Activated CD4-positive, alpha-beta T cell treated with anti-CD3 and anti-CD28 coated beads for 1 hour (primary cell): ENCODE data around the gene RPP30.
"Not testable (repeated sequence)": the region's sequence is repeated elsewhere in the genome, so short reads cannot be mapped to it uniquely, and the experiment has no call there.

ENCODE experiments used
- DNase-seq: peaks from one replicate; pipeline ENCODE4 v3.0.0-alpha.2; 2020

The RPP30 gene

DNA sequence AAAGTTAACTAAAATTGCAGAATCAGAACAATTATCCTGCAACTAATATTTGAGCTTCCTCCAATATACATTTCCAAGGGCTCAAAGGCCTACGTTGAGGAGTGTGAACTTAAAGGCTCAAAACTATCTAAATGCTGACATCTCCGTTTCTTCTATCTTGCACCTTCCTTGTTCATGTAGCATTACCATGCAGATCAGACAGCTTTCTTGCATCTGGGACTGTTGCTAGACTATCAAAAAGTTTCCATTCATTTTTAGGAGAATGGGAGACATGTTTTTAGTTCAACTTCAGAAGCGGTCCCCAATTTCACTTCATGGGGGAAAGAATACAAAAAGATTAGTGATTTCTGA, 46.2 kb downstream of the RPP30 start:
- no peak for DNase-seq

DNA sequence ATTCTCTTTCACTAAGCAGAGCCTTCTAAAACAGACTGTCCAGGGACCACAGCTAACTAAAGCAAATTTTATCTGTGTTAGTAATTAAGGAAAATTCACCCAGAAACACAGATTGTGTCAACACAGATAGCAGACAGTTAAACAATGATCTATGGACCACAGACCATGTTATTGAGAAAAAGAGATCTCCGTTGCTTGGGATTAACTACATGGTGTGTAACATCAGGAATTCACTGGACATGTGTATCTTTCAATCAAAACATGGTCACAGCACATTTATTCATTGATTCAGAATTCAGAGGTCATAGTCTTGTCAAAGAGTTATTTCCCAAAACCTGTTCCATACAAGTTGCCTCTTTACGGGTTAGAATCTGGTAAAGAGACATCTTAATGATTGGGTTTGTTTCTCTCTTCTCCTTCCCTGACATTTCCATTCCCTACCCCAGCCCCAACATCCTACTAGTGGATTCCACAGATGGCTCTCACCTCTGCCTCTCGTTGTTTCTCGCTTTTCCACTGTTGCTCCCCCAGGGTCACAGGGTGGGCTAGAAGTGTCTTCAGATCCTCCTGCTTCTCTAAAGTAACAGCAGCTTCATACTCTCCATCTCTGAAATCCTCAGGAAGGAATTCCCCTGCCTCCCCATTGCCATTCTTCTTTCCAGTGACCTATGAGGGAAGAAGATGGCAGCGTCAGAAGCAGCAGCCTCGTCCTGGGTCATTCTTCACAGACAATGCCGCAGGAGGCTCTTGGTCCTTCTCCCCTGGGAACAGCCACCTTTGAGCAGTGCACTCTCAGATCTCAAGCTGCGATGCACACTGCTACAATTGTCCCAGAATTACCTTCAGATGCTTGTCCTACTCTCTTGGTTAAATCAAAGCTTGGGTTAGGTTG, 48.2 kb downstream of the RPP30 start:
- DNase-seq, result no peak

DNA sequence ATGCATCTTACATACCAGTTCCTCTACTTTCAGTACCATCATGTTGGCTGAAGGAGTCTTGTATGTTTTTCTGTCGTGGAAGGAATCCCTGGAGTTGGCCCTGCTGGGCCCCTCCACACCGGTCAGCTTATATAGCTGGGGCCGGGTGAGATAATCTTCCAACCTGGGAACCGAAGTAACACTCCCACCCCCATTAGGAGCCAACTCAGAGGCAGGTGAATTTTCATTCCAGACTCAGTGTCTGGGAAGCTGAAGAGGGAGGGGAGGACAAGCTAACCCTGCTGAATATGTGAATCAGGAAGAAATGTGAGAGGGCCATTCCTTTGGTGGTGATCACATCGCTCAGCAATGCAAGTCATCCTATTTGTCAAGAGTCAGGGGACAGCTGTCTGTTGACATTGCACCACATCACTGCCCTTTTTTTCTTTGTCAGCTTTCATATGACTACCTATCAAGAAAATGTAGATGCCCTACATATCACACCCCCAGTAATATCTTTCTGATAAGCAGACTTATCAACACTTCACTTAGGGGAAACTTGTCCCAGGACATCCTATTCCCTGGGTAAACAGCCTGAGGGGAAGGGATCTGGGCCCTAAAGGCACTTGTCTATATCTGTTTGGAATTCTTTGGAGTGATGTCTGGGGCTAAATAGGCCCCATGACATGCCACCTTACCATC, 49.4 kb downstream of the RPP30 start, which contains the start of gene ANKRD1:
Gene ANKRD1, minus strand, starts transcription at position 102 of the 681 bp plus-strand sequence. Its CDS starts 60 bp downstream, at position 42.
- DNase-seq, result no peak

DNA sequence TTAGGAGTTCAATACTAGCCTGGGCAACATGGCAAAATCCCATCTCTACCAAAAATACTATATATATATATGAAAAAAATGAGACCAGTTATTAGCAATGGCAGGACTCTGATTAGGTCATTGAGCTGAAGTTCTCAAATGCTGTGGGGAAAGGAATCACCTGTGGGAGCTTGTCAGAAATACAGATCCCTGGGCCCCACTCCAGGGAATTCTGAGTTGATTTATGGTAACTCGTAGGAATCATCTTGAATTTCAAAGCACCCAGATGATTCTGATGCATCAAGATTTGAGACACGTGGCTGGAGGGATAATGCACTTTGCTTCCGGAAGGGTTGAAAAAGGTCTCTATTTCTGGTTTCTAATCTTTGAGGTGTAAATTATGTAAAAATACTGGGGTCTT, 50.1 kb downstream of the RPP30 start:
- DNase-seq, result no peak

DNA sequence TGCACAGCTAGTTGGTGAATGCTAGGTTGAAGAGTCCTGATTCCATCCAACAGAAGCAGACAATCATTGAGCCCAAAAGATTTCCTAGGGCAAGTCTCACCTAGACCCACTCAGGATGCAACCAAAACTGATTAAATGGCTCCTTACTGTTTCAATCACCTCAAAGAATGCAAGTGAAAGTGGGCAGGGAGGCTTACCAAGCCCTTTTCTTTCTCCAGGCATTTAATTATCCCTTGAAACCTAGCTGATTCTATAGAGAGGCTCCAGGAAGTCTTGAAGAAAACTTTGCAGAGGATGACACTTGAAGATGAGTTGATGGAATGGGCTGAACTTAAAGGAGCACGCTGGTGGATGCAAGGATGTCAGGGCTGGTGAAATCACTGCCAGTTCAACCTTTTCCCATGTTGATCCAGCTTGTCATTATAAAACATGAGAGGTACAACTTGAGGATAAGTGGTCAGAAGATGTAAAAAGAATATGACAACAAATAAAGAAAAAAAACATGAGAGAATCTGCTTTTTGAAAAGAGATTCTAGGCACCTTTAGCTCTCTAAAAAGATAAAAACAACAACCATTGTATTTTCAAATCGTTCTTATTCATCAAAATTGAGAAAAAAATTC, 51.4 kb downstream of the RPP30 start:
- no peak for DNase-seq

DNA sequence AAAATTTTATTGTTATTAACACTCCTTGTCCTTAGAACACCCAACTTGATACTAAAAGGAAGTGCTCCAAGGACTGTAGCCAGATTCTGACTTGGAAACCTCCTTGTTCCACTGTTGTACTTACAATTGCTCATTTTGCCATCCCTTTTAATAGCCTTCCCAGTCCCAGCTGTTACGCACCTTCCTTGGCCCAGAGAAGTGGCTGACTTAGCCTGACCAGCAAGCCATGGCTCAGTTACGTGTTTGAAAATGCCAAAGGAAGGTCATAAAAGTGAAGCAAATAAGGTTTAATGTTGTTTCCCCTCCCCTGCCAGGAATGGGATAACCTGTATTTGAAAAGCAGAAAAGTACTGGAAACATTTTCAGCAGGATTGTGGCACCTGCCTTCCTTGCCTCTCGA, 52.8 kb downstream of the RPP30 start:
- no peak for DNase-seq

DNA sequence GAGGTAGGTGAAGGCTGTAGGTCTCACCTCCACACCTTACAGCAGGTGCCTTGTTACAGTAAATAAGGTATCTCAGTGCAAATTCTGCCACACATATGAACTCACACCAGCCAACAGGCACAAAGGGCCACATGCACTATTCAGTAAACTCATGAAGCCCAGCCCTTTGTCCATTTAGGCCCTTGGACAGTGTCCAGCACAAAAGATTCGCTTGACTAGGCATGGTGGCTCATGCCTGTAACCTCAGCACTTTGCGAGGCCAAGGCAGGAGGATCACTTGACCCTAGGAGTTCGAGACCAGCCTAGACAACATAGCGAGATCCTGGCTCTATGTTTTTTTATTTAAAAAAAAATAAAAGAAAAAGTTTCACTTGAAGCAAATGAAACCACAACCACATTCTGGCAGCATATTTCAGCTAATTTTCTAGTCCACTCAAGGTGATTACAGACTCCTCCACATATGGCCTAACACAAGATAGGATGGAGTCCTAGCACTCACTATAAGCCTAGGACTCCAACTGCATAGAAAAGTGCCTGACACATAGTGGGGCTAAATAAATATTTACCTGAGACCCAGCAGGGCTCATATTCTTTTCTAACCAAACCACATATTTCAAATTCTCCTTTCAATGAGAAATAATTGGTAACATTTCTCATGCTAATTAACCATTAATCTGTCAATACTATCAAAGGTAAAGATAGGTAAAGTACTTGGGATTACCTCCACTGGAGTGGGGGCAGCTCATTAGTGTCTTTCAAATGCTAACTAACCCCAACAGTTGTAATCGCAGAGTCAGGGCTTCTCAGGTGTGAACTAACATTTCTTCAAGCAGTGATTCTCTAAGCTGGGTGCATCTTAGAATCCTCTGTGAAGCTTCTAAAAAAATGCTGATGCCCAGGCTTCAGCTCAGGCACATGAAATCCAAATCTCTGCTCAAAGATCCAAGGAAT, 53.6 kb downstream of the RPP30 start:
- no peak for DNase-seq

DNA sequence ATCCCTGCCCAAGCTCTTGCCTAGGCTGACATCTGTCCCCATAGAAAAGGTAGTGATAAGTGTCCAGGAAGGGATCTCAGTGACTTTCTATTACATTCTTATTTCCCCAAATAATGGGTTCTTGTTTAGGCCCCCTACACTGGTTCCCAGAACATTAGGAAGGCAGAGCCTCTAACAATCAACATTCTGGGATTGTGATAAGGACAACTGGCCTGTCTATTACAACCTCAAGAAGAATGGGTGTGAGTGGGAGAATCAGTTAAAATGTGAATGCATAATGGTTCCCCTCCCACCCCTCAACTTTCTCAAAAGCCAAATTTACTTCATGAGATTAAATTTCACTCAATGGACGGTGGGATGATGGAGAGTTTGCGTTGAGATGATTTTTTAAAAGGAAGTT, 55.5 kb downstream of the RPP30 start:
- no peak for DNase-seq

DNA sequence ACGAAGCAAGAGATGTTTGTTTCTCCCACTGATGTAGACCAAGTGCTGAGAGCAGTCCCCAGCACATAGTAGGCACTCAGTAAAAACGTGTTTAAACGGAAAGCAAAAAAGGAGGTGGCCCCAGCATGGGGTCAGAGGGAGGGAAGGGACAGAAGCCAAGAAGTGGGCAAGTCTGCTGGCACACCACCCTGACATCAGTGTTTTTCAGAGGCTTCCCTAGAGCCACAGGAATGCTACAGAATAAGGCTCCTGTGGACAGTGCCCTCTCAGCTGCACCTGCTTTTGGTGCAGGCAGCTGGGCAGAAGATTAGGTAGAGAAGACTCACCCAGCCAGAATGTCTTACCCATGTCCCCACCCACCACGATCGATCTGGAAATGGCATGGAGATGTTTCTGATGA, 57.4 kb downstream of the RPP30 start:
- no peak for DNase-seq

DNA sequence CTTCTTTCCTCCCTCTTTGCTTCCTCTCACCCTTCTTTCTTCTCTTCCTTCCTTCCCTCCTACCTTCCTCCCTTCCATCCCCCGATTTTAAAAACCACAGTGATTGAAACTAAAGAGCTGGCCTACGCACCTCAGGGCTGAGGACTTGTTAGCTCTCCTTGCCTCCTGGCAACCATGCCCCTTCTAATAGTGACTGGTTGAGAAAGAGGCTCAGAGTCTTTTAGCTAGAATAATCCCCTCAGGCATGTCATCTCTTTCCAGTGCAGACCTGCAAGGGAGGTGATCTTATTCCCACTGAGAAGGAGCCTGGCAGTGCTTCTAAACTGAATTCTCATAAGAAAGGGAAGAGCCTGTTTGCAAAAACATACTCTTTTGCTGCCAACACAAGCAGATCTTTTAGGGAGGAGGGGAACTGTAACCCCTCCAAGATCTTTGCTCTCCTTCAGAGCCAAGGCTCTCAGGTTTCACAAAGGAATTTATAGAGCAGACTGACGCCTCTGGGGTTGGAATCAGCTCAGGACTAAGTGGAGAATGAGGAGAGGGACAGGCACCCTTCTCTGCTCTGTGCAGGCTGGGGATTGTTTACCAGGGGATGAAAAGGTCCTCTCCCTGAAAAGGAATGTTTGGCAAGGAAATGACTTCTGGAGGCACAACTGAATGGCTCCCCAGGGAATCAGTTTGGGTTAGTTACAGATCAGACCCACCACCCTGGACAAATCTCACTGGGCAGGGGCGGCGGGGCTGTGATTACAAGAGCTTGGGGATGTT, 58.5 kb downstream of the RPP30 start:
- DNase-seq, result no peak

DNA sequence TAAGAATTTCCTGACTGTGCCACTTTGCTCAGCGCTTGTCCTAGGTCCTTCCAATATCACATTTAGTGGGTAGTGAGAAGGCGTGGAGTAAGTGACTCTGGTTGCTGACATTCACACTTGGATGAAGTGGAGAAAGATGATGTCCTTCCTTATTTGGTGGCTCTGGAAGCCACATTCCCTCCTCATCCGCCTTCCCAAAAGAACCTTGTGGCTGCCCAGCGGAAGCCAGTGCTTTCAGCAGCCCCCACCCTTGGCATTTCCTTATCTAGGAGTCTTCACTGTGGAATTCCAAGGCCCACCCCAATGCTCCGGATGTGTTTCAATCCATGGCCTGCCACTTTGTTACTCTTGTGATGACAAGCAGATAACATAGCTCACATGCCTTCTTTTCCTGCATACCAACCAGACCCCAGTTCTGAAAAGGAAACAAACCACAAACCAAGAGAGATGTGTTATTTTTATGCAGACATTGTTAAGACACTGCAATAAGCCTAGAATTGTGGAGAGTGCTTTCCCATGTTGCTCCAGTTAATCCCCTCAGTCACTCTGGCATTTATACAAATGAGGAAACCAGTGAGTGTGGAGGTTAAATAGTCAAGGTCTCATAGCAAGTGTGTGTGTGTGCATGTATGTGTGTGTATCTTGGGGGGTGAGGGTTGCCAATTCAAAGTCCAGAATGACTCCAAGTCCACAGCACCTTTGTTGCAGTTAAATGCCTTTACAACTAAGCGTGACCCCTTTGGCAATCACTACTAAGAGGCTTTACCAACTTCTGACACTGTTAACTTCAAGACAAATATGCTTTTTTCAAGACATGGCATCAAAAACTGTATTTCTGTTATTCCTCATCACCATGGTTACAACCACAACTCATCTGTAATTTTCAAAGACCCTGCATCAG, 59.4 kb downstream of the RPP30 start:
- DNase-seq, result no peak

DNA sequence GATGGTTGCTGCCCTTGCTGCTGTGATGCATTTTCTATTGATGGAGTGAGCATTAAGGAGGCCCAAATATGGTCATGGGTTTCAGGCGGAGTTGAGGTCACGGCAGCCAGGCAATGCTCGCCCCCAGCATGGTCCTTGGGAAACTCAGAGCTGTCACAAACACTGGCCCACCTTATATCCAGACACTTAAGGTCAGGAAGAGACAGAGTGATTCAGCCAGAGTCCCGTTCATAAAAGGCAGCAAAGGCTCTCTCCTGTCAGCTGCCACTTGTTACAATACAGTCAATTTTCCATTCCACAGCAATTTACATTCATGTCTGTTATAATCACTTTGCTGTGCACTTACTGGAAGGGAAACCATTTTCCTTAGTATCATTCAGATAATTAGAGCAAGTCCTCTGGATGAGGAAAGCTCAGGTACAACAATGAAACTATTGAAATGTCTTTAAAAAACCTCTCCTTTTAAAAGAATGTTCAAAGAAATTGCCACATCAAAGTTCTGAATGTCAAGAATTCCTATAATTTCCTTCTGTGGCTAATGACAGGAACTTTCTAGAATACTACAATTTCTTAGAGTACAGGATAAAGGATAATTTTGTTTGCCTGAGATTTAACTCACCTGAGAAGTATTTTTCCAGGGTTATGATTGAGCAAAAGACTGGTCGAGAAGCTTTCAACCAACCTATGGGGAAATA, 64.0 kb downstream of the RPP30 start:
- DNase-seq, result no peak

DNA sequence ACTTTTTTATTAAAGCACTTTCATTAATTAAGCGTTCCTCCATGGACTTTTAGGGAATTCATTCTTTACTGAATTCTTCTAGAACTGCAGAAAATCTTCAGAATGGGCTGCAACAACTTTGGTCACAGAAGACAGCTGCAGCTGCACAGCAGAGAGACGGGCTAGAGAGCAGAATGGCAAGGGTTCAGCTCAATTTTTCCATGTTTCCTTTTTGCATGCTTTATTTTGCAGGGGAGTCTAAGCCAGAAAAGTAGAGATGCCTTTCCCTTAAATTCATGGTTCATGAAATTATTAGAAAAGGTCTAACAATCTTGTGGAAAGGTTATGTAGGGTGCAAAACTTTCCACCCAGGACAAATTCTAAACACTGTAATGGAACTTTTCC, 64.5 kb downstream of the RPP30 start:
- DNase-seq, result no peak

DNA sequence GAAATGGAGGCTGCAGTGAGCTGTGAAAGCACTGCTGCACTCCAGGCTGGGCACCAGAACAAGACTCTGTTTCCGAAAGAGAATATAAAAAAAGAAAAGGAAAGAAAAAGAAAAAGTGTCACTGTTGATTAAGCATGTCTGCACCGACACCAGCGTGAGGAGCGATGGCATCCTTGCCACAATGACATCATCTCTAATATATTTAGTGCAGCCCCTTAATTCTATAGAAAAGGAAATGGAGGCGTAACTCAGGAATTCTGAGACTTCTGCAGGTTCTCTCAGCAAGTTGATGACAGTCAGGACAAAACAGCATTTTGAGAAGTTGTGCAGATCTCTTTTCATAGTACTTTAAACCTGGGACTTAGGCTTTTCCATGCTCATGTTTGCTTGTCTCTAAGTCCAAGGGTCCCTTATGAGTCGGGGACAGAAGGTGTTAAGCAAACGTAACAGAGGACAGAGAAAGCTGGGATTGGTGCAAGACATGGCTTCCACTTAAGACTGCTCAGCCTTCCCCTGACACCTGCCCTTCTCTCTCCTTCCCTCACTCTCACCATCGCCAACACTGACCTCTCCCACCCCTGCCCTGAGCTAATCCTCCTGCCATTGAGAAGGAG, 66.0 kb downstream of the RPP30 start:
- no peak for DNase-seq

DNA sequence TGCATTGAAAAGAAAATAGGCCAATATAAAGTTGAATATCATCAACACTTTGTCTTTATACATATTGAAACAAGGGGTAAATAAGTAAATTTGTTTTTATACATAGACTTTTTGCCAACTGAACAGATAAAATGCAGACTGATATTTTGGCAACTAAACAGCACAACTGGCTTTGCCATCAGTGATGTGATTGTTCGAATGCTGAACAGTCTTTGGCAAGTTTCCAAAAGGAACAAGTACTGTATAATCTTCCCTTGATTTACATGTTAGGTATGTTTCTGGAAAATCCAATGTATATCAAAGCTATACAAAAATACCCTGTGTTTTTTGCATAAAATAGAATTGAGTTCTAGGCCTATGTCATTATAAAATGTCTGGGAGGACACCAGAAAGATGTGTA, 67.3 kb downstream of the RPP30 start:
- DNase-seq, result no peak

DNA sequence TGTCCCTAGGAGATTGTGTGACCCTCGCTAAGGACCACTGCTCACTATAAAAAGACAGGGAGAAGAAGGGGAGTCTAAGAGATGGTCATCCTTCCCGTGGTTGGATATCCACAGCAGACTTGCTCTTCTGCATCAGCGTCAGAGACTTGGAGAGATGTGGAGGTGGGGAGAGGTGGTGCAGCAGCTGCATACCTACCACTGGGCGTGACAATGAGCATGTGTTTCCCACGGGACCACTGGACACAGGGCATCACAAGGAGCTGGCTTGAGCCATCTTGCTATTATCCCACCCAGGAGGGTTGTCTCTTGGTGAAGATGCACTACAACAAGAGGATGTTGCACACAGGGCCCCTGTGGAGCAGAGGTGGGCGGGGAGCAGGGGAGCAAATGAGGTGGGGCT, 67.9 kb downstream of the RPP30 start:
- DNase-seq, result no peak

DNA sequence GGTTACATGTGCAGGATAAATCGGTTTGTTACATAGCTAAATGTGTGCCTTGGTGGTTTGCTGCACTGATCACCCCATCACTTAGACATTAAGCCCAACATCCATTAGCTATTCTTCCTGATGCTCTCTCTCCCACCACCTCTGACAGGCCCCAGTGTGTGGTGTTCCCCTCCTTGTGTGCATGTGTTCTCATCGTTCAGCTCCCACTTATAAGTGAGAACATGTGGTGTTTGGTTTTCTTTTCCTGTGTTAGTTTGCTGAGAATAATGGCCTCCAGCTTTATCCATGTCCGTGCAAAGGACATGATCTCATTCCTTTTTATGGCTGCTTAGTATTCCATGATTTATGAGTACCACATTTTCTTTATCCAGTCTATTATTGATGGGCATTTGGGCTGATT, 71.2 kb downstream of the RPP30 start:
- DNase-seq, result not testable (repeated sequence)

DNA sequence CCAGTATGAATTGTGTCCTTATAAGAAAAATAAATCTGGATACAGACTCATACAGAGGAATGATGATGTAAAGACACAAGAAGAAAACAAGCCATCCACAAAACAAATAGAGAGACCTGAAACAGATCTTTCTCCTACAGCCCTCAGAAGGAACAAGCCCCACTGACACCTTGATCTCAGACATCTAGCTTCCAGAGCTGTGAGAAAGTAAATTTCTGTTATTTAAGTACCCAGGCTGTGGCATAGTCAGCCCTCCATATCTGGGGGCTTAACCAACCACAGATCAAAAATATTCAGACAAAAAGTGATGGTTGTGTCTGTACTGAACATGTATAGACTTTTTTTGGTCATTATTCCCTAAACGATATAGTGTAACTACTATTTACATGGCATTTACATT, 73.0 kb downstream of the RPP30 start:
- DNase-seq, result no peak

DNA sequence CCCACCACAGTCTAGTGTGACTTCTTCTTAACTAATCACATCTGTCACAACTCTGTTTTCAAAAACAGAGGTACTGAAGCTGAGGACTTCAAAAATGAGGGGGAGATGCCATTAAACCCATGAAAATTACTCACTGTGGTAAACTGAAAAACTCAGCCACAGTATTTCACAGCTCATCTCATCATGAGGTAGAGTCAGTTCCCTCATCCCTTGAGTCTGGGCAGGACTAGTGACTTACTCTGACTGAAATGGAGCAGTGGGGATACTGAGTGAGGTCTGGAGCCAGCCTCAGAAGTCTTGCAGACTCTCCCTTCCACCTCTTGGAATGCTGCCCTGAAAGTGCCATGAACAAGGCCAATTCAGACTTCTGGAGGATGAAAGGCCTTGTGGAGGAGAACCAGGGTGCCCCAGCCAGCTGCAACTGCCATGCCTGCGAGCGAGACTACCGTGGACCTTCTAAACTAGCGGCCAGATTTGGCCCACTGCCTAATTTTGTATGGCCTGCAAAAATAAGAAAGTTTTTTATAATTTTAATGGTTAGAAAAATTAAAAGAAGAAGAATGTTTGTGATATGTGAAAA, 73.8 kb downstream of the RPP30 start:
- DNase-seq, result no peak
